NK-92 (cell line): ENCODE data around the gene WASF1.
"Not testable (repeated sequence)": the region's sequence is repeated elsewhere in the genome, so short reads cannot be mapped to it uniquely, and the experiment has no call there.

ENCODE experiments used
- DNase-seq: peaks from one replicate; lab custom pipeline; 2025; ENCODE audit not compliant: unreplicated experiment; lab: John Stamatoyannopoulos, UW

WASF1 gene

GRCh38 chr6:110095101-110095500 is 84.4 kb downstream of the WASF1 start:
- no peak for DNase-seq

DNA sequence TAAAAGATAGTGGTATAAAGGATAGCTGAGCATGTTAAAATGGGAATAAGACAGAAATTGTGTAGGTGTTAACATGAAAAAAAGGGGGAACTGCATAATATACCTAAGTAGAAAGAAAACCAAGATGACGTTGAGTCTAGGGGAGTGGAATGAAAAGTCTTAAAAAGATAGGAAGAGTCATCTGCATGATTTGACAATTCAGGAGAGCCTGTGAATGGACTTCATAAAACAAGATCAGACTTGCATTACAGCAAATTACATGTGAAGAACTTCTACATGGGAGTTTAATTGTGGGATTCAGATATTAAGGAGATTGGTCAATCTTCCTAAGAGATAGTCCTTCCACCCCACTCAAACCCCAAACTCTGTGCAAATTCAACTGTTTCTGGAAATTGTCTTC is 85.5 kb downstream of the WASF1 start:
- no peak for DNase-seq

DNA sequence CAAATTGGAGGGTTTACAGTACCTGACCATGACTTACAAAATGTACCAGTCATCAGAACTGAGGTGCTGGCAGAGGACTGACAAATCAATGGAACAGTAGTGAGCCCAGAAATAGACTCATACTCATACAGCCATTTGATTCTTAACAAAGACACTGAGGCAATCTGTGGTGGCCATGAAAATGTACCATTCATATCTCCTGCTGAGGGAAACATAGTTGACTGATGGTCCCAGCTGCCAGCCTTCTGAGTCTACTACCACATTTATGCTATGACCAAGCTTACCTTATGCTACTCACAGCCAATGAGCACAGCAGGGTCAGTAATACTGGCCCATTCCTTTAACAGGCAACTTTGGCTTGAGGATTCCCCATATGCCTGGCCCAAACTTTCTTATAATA is 88.6 kb downstream of the WASF1 start:
- no peak for DNase-seq

GRCh38 chr6:110089323-110089722 is 90.1 kb downstream of the WASF1 start:
- no peak for DNase-seq

GRCh38 chr6:110085285-110085684 is 94.2 kb downstream of the WASF1 start:
- no peak for DNase-seq

DNA sequence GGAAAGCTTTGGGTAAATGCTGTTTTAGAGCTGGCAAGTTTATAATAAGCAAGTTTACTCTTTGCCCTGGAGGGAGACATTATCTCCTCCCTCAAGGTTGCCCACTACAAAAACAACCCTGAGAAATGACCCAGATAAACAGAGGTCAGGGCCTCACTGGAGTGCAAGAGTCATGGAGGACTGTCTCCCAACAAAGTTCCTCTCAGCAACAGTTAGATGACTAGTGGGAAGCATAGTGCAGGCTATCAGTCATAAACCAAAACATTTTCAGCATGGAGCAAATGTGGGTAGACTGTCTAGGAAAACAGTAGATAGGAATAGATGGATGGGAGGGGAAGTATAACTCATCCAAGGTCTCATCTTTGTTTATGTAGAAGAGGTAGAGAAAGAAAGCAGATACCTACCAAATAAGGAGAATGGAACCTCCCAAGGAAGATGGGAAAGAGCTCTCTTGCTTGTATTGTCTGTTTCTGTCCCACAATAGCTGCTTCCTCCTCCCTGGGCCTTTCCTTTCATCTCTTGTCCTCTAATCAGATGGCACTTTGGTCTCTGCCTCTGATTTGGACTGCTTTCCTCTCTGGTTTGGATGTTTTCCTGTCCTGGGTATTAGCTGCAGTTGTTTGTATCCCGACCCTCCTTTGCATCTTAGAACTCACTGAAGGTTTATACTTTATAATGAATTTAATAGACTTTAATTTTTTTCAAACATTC is 95.4 kb downstream of the WASF1 start:
- no peak for DNase-seq

DNA sequence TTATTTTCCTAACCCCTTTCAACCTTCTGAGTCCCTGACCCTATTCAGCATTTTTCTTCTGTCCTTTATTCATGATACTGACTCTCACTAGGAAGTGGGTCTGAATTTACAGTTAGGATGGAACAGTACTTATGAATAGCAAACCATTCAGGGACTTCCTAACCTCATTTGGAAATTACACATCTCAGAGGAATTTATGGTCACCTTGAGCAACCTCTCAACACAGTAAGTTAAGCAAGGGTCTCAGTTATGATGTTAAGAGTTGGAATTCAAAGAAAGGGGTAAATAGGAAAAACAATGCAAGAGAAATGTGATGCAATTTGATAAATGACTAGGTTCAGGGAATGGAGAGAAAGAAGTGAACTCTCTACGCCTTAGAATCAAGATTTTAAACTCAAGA is 104.1 kb downstream of the WASF1 start:
- no peak for DNase-seq

DNA sequence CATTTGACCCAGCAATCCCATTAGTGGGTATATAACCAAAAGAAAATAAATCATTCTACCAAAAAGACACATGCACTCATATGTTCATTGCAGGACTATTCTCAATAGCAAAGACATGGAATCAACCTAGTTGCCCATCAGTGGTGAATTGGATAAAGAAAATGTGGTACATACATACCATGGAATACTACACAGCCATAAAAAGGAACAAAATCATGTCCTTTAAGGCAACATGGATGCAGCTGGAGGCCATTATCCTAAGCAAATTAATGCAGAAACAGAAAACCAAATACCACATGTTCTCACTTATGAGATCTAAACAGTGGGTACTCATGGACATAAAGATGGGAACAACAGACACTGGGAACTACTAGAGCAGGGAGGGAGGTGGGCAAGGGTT is 106.0 kb downstream of the WASF1 start:
- not testable (repeated sequence) for DNase-seq

DNA sequence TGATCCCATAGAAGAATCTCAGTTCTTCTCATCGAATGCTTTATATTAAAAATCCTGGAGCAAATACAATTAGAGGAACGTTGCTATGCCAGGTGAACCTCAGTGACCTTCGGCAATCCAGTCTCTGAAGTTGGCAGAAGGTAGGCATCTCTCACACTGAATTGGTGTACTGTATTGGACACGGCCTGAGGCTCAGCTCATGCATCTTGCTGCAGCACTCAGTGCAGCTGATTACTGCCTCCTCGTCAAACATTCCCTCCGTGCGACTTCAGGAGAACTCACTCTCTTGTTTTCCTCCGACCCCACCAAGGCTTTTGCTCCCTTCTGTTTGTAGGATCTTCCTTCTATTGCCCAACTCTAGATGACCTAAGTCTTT is 110.9 kb downstream of the WASF1 start:
- no peak for DNase-seq

DNA sequence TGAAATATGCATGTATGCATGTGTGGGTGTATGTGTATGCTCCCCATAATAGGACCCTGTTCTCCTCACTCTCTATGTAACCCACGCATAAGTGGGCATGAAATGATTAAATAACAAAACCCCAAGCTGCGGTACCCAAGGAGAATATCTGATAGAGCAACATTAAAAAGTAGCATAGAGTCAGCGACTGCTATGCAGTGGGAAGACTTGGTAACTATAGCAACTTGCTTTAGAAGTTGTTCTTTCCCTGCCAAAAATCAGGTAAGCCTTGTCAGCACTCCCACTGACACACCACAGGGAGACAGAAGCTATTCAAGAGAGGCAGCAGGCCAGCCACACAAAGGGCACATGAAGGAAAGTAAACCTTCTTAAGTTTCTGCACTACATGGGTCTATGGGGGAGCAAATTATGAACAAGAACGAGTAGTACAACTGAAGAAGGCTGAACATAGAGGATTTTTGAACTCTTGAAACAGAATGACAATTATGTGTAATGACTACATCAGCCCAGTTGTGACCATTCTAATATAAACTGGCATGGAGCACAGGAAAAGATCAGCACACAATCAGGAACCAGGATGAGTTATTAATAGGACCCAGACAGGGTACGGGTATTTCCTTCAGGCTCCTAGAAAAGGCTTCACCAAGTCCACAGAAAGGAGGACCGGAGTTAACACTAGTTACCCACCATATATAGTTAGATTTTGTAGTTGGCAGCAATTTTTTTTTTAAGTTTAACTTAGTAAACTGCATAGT is 111.5 kb downstream of the WASF1 start:
- DNase-seq = no peak

- no peak for DNase-seq
Measured at GRCh38 chr6:110064744-110065524, 114.5 kb downstream of the WASF1 start.

- DNase-seq = no peak
Measured at GRCh38 chr6:110063594-110064263, 115.7 kb downstream of the WASF1 start.

GRCh38 chr6:110055387-110055735 is 124.1 kb downstream of the WASF1 start:
- DNase-seq = no peak

GRCh38 chr6:110054664-110055386 is 124.6 kb downstream of the WASF1 start:
- DNase-seq = no peak

DNA sequence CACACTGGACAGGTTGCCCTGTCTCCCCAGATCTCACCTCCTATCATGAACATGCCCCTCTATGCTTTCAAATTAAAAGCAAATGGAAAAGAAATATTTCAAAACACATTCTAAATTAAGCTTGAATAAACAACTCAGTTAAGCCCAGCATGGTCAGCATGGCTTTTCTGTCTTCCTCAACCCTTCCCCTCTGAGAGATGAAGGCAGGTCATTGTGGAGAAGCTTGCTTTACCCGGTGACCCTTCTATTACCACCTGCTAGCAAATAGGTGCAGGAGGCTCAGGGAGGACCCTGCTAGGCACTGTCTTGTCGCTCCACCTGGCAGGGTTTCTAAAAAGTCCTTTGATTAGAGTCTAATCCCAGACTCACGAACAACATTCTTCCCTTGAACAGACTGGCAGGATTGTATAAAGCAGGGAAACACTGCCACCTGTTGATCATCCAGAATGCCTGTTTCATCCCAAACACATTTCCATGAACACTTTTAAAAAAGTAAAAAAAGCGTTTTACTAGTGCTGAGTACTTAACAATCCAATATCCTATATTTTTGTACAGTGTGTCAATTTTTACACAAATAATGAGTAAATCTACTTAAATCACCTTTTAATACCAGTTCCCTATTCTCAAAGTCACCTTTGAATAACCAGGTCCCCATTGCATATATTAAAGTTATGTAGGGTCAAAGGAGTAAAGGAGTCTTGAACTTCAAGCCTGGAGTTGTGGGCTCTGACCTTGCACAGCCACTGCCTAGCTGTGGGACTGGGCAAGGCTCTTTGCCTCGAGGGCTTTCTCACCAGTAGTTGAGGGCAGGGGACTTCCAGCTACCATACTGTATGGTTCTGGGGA is 125.9 kb downstream of the WASF1 start:
- DNase-seq = no peak

DNA sequence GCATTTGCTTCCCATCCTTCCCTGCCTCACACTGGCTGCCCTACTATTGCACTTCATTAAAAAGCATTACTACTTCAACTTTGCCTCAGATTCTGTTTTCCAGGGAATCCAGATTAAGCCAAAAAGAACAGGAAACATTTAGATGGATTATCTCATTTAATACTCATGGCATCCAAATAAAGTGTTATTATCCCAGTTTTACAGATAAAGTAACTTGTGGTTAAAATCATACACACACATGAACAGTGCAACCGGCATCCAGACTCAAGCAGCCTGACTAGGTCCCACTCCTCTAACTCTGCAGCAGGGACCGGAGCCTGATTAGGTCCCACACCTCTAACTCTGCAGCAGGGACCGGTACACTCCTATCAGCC is 129.0 kb downstream of the WASF1 start:
- DNase-seq = no peak
